AG04449 (cell line): Measurements from ENCODE around the gene SEMA3F.

Experiments used
- CTCF ChIA-PET: fragments of 350-600 bp; formaldehyde crosslinking; extraction: SDS; loops from one replicate; lab custom pipeline; 2021; ENCODE audit warnings: antibody characterized with exemption; lab: Yijun Ruan, JAX
- POLR2A ChIA-PET: fragments of 400-600, 350-600 bp; formaldehyde crosslinking; extraction: SDS; loops from one replicate; lab custom pipeline; 2020; ENCODE audit warnings: antibody characterized with exemption, inconsistent platforms; lab: Yijun Ruan, JAX
- DNase-seq: peaks from one replicate; pipeline ENCODE4 v3.0.0-alpha.2; 2010; ENCODE audit warnings: low read depth, low spot score
- H3K4me3 ChIP-seq: 2 replicates; pipeline ENCODE4 v1.5.1; 2011; ENCODE audit warnings: low read depth, mild to moderate bottlenecking, control low read depth, low read length
- CTCF ChIP-seq: IDR thresholded peaks from one replicate; pipeline ENCODE4 v1.5.1; 2011; ENCODE audit warnings: mild to moderate bottlenecking, moderate library complexity, low read length, control low read depth, inconsistent platforms; ENCODE audit not compliant: insufficient read depth; ENCODE audit errors: missing control alignments

The SEMA3F gene

GRCh38 chr3:50136714-50137405 is 18.3 kb upstream of the SEMA3F start:
- TF ChIP-seq CTCF, result no peak
- ChIA-PET CTCF (interaction anchor here (1.2 to 31.5 kb wide), 3 partner anchors 14 to 49 kb away, joined by 5 to 817 read pairs (median 76); partner anchors contain the start of gene GNAT1), POLR2A (interaction anchor here (1.4 to 1.6 kb wide), 2 partner anchors 11 to 27 kb away, joined by 3 to 4 read pairs; no protein-coding TSS in a partner anchor)
- no peak for DNase-seq
- no peak overlapping the region for H3K4me3 ChIP-seq

DNA sequence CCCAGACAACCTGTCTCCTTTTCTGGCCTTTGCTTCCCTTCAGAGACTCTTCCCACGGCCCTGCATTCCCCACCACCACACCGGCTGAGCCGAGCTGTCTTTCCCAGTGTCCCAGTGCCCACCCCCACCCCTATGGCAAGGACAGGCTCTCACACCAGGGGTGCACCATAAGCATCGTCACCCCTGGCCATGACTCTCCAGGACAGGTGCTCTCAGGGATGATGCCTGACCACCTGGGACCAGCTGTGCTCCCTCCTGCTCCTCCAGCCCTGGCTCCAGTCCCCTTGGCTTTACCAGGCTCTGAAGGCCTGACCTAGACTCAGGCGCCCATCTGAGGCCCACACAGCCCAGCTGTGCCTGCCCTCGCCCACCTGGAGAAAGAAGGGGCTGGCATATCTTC is 17.6 kb upstream of the SEMA3F start:
- no peak for DNase-seq
- POLR2A ChIA-PET, result interaction anchor here (1.4 to 1.6 kb wide), 2 partner anchors 11 to 26 kb away, joined by 3 to 4 read pairs; no protein-coding TSS in a partner anchor
- CTCF ChIA-PET, result interaction anchor here (7.0 to 31.5 kb wide), 2 partner anchors 14 to 48 kb away, joined by 76 to 817 read pairs; partner anchors contain the start of gene GNAT1
- TF ChIP-seq CTCF, result no peak
- no peak overlapping the region for H3K4me3 ChIP-seq

- H3K4me3 ChIP-seq, result no peak overlapping the region
- CTCF ChIA-PET, result interaction anchor here (0.9 to 31.5 kb wide), 5 partner anchors 15 to 88 kb away, joined by 3 to 817 read pairs (median 4); partner anchors contain the start of gene GNAT1
- no peak for TF ChIP-seq CTCF
- POLR2A ChIA-PET, result interaction anchor here (1.4 kb wide), 1 partner anchor 25 kb away, joined by 3 read pairs; no protein-coding TSS in a partner anchor
- no peak for DNase-seq
Observed at GRCh38 chr3:50138266-50139200, 16.6 kb upstream of the SEMA3F start.

- DNase-seq, result no peak
- TF ChIP-seq CTCF, result no peak
- CTCF ChIA-PET, result interaction anchor here (0.9 to 31.5 kb wide), 4 partner anchors 16 to 87 kb away, joined by 3 to 817 read pairs (median 40); partner anchors contain the start of gene GNAT1
- POLR2A ChIA-PET, result no interaction called here
- H3K4me3 ChIP-seq, result no peak overlapping the region
Observed at GRCh38 chr3:50139308-50139707, 15.8 kb upstream of the SEMA3F start.

DNA sequence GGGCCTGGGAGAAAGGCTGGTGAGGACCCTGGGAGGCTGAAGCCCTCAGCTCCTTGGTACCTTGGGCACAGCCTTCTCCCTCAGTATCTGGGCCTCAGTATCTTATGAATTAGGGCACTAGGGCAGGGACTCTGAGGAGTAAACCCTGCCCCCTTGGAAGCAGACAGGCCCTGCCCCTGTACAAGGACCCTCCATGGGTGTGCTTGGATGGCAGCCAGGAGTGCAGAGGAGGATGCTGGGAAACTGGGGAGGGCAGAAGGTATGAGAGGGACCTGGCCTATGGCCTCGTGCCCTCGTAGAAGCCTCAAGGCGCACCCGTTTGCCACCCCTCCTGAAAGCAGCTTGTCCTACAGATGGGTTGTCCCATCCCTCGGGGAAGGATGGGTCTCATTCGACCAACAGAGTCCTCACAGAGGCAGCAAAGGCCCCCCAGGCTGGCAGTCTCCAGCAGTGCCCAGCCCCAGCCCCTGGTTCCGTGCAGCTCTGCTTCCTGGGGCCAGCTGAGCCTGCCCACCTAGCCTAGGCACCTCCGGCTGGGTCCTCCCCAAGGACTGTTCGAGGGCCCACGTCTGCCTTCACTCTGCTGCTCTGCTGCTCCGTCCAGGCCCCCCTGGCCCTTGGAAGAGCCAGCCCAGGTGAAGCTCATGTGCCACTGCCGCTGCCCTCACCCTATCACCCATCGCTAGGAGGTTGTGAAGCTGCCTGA is 15.3 kb upstream of the SEMA3F start:
- no peak overlapping the region for H3K4me3 ChIP-seq
- ChIA-PET CTCF (interaction anchor here (0.9 to 31.5 kb wide), 5 partner anchors 11 to 86 kb away, joined by 3 to 817 read pairs (median 4); partner anchors contain the start of gene GNAT1), POLR2A (no interaction called here)
- DNase-seq, result no peak
- no peak for TF ChIP-seq CTCF
